H9 (cell line): ENCODE measurements around the gene LDHD. TPM values are rescaled to one million over a fixed set of nuclear protein-coding genes. Genes with fewer than 3 reads are reported as not detected.
A peak's percentile ranks its signal among the peaks of the same experiment; 100 is the strongest.
"Not testable (repeated sequence)": the region's sequence is repeated elsewhere in the genome, so short reads cannot be mapped to it uniquely, and the experiment has no call there.

Source experiments
- DNase-seq: peaks from one replicate; pipeline ENCODE4 v3.0.0-alpha.2; 2017
- H2AFZ ChIP-seq: one replicate; pipeline ENCODE4 v1.6.1; 2013; ENCODE audit warnings: mild to moderate bottlenecking, low read length, control low read depth, moderate library complexity
- H2AK5ac ChIP-seq: 2 replicates; pipeline ENCODE4 v1.6.1; 2013; ENCODE audit warnings: low read length, control low read depth, mixed read lengths; ENCODE audit not compliant: insufficient read length
- H2BK120ac ChIP-seq: one replicate; pipeline ENCODE4 v1.6.1; 2013; ENCODE audit warnings: low read depth, mild to moderate bottlenecking, low read length, control low read depth, inconsistent platforms; ENCODE audit not compliant: poor library complexity, severe bottlenecking
- H2BK12ac ChIP-seq: 2 replicates; pipeline ENCODE4 v1.6.1; 2013; ENCODE audit warnings: low read length, control low read depth, mixed read lengths, low read depth; ENCODE audit not compliant: insufficient read length
- H2BK15ac ChIP-seq: 2 replicates; pipeline ENCODE4 v1.6.1; 2013; ENCODE audit warnings: low read depth, low read length, control low read depth
- H2BK20ac ChIP-seq: one replicate; pipeline ENCODE4 v1.6.1; 2013; ENCODE audit warnings: low read depth, mild to moderate bottlenecking, low read length, control low read depth, inconsistent platforms; ENCODE audit not compliant: poor library complexity, severe bottlenecking
- H2BK5ac ChIP-seq: 2 replicates; pipeline ENCODE4 v1.6.1; 2013; ENCODE audit warnings: low read length, control low read depth, mixed read lengths; ENCODE audit not compliant: insufficient read length
- H3K14ac ChIP-seq: 2 replicates; pipeline ENCODE4 v1.6.1; 2013; ENCODE audit warnings: low read length, control low read depth; ENCODE audit not compliant: insufficient read depth
- H3K18ac ChIP-seq: 2 replicates; pipeline ENCODE4 v1.6.1; 2013; ENCODE audit warnings: low read depth, mild to moderate bottlenecking, mixed read lengths, low read length, control low read depth; ENCODE audit not compliant: insufficient read length
- H3K23ac ChIP-seq: 2 replicates; pipeline ENCODE4 v1.6.1; 2013; ENCODE audit warnings: low read length, control low read depth, mixed read lengths, low read depth; ENCODE audit not compliant: insufficient read length
- H3K23me2 ChIP-seq: 2 replicates; pipeline ENCODE4 v1.6.1; 2013; ENCODE audit warnings: low read depth, mild to moderate bottlenecking, mixed read lengths, low read length, control low read depth; ENCODE audit not compliant: insufficient read length, poor library complexity, severe bottlenecking
- H3K27ac ChIP-seq: 2 replicates; pipeline ENCODE4 v1.5.1; 2013; ENCODE audit warnings: low read length, control low read depth, mixed read lengths, low read depth; ENCODE audit not compliant: insufficient read length
- H3K27me3 ChIP-seq: 2 replicates; pipeline ENCODE4 v1.6.1; 2013; ENCODE audit warnings: low read length, control low read depth, inconsistent platforms; ENCODE audit not compliant: insufficient read depth
- H3K4ac ChIP-seq: 2 replicates; pipeline ENCODE4 v1.6.1; 2013; ENCODE audit warnings: low read depth, mild to moderate bottlenecking, control low read depth, inconsistent platforms, low read length, moderate library complexity
- H3K4me1 ChIP-seq: 2 replicates; pipeline ENCODE4 v1.6.1; 2013; ENCODE audit warnings: low read length, control low read depth, inconsistent platforms; ENCODE audit not compliant: insufficient read depth
- H3K4me2 ChIP-seq: 2 replicates; pipeline ENCODE4 v1.6.1; 2013; ENCODE audit warnings: low read length, control low read depth, mixed read lengths; ENCODE audit not compliant: insufficient read length, insufficient read depth
- H3K56ac ChIP-seq: 2 replicates; pipeline ENCODE4 v1.6.1; 2013; ENCODE audit warnings: low read depth, mild to moderate bottlenecking, mixed read lengths, low read length, control low read depth; ENCODE audit not compliant: insufficient read length
- H3K79me1 ChIP-seq: 2 replicates; pipeline ENCODE4 v1.6.1; 2013; ENCODE audit warnings: low read depth, mild to moderate bottlenecking, moderate library complexity, low read length, control low read depth, inconsistent platforms; ENCODE audit not compliant: insufficient read depth, poor library complexity, severe bottlenecking
- H3K79me2 ChIP-seq: 2 replicates; pipeline ENCODE4 v1.6.1; 2013; ENCODE audit warnings: low read length, control low read depth, inconsistent platforms; ENCODE audit not compliant: insufficient read depth
- H3K9ac ChIP-seq: 2 replicates; pipeline ENCODE4 v1.6.1; 2013; ENCODE audit warnings: low read length, control low read depth, mixed read lengths; ENCODE audit not compliant: insufficient read length; ENCODE audit errors: extremely low read depth
- H3K9me3 ChIP-seq: one replicate; pipeline ENCODE4 v1.6.1; 2013; ENCODE audit warnings: low read depth, low read length, inconsistent platforms; ENCODE audit not compliant: control insufficient read depth
- H3T11ph ChIP-seq: one replicate; pipeline ENCODE4 v1.6.1; 2013; ENCODE audit warnings: mild to moderate bottlenecking, low read length, control low read depth, inconsistent platforms
- H4K20me1 ChIP-seq: one replicate; pipeline ENCODE4 v1.6.1; 2013; ENCODE audit not compliant: control insufficient read depth, insufficient read length, insufficient read depth
- H4K5ac ChIP-seq: 2 replicates; pipeline ENCODE4 v1.6.1; 2013; ENCODE audit warnings: low read depth, mild to moderate bottlenecking, mixed read lengths, low read length, control low read depth; ENCODE audit not compliant: insufficient read length
- H4K8ac ChIP-seq: replicated peaks from 2 replicates; pipeline ENCODE4 v1.6.1; 2013; ENCODE audit warnings: low read length, control low read depth, mixed read lengths, low read depth; ENCODE audit not compliant: insufficient read length
- H4K91ac ChIP-seq: 2 replicates; pipeline ENCODE4 v1.6.1; 2013; ENCODE audit warnings: low read depth, mild to moderate bottlenecking, moderate library complexity, mixed read lengths, low read length, control low read depth; ENCODE audit not compliant: insufficient read length
- H3K27ac Mint-ChIP-seq, 3 experiments: 2 replicates in 2 of 3; 3 replicates in 1 of 3; pipeline ENCODE4 v1.8.0; 2020 to 2021; ENCODE audit warnings: mixed read lengths in 3 of 3, mild to moderate bottlenecking in 1 of 3, moderate library complexity in 1 of 3
- H3K27me3 Mint-ChIP-seq: 2 replicates; pipeline ENCODE4 v1.8.0; 2021; ENCODE audit warnings: low read depth, mild to moderate bottlenecking, moderate library complexity, mixed read lengths
- H3K36me3 Mint-ChIP-seq, 3 experiments: 2 replicates in 2 of 3; 3 replicates in 1 of 3; pipeline ENCODE4 v1.8.0; 2020 to 2021; ENCODE audit warnings: low read depth in 3 of 3, mixed read lengths in 3 of 3; ENCODE audit not compliant: insufficient read depth in 1 of 3
- H3K4me1 Mint-ChIP-seq, 2 experiments: 2 replicates each; pipeline ENCODE4 v1.8.0; 2020; ENCODE audit warnings: mixed read lengths in 2 of 2
- H3K4me3 Mint-ChIP-seq, 2 experiments: 2 replicates in 1 of 2; 3 replicates in 1 of 2; pipeline ENCODE4 v1.8.0; 2020 to 2021; ENCODE audit warnings: mild to moderate bottlenecking in 2 of 2, mixed read lengths in 2 of 2, moderate library complexity in 1 of 2
- H3K9me3 Mint-ChIP-seq, 2 experiments: 2 replicates in 1 of 2; 3 replicates in 1 of 2; pipeline ENCODE4 v1.8.0; 2020; ENCODE audit warnings: mild to moderate bottlenecking in 2 of 2, mixed read lengths in 2 of 2, moderate library complexity in 1 of 2
- CTCF ChIP-seq: fragments of 200-600 bp; sonication (generic); conservative IDR thresholded peaks from 3 replicates; pipeline ENCODE4 v1.8.0; 2021; ENCODE audit warnings: antibody characterized with exemption, mild to moderate bottlenecking
- WGBS: extraction: QIAGEN DNeasy Blood & Tissue Kit; methylation state at CpG from one replicate; pipeline ENCODE4 v1.1.7; 2013; ENCODE audit warnings: missing lambda C conversion rate, low lambda C conversion rate, mixed read lengths; ENCODE audit not compliant: insufficient read length; ENCODE audit errors: extremely low coverage; 5-methylcytosine and 5-hydroxymethylcytosine counted together
- total RNA-seq: library from RNA; stranded (reverse); gene quantifications from 2 replicates; pipeline ENCODE4 v1.2.1, GENCODE V29; 2021

The LDHD gene
- total RNA-seq, 1 experiment from 2014 or later, result 14.7 TPM

- Histone ChIP-seq H4K8ac (no peak overlapping the region), H3K56ac (no peak overlapping the region), H3K23ac (no peak overlapping the region), H3K18ac (no peak overlapping the region), H3K27ac (no peak overlapping the region), H3K14ac (no peak overlapping the region; the same call in 1 of the 2 replicates), H4K20me1 (no peaks in the 10 kb centered on the region), H3K4me1 (peaks cover 4% of the 10 kb centered on the region; the same call in 1 of the 2 replicates), H2AFZ (no peak overlapping the region), H3K23me2 (no peaks in the 10 kb centered on the region), H2BK5ac (no peak overlapping the region), H4K91ac (no peak overlapping the region), H2BK20ac (no peak overlapping the region), H3T11ph (no peak overlapping the region), H3K9ac (no peak overlapping the region), H3K79me1 (no peaks in the 10 kb centered on the region), H3K27me3 (no peaks in the 10 kb centered on the region), H3K9me3 (no peaks in the 10 kb centered on the region), H4K5ac (no peak overlapping the region), H2AK5ac (no peak overlapping the region), H3K79me2 (no peaks in the 10 kb centered on the region), H2BK12ac (no peak overlapping the region), H2BK120ac (no peak overlapping the region), H3K4ac (no peak overlapping the region), H3K4me2 (no peak overlapping the region), H2BK15ac (no peak overlapping the region)
- Mint-ChIP-seq H3K27ac (peak overlapping the region; percentile 59 to 80 (median 68); a peak in 5 of 7 replicates), H3K27me3 (no peaks in the 10 kb centered on the region), H3K36me3 (peaks cover 2 to 17% (median 7%) of the 10 kb centered on the region in 3 experiments; a peak in 5 of 7 replicates), H3K4me3 (no peak overlapping the region), H3K9me3 (no peaks in the 10 kb centered on the region), H3K4me1 (peaks cover 40 to 62% of the 10 kb centered on the region in 2 experiments)
- DNase-seq, result no peak
- TF ChIP-seq CTCF, result no peak
- WGBS, result no CpG with 5 or more reads among the region's 7 CpGs
Observed at GRCh38 chr16:75092777-75093176, 23.8 kb downstream of the LDHD start.

GRCh38 chr16:75091619-75092018 lies 25.0 kb downstream of the LDHD start:
- H3K27ac ChIP-seq, H2AFZ ChIP-seq, H3K27me3 ChIP-seq, H2BK15ac ChIP-seq, H3K4me1 ChIP-seq, H2AK5ac ChIP-seq, H3K79me1 ChIP-seq, H3K23me2 ChIP-seq, H3K79me2 ChIP-seq, H3K14ac ChIP-seq, H3K23ac ChIP-seq, H3K4me3 Mint-ChIP-seq, H4K5ac ChIP-seq, H3K18ac ChIP-seq, H3T11ph ChIP-seq, H2BK5ac ChIP-seq, H2BK12ac ChIP-seq, H3K27me3 Mint-ChIP-seq, H3K4ac ChIP-seq, DNase-seq, H4K20me1 ChIP-seq, H3K56ac ChIP-seq, H2BK20ac ChIP-seq, H2BK120ac ChIP-seq, H3K27ac Mint-ChIP-seq, H3K4me2 ChIP-seq, H3K9me3 ChIP-seq, H4K8ac ChIP-seq, H3K9me3 Mint-ChIP-seq, H3K9ac ChIP-seq, H4K91ac ChIP-seq: not testable (repeated sequence)
- Mint-ChIP-seq H3K36me3 (peaks cover 2 to 17% (median 7%) of the 10 kb centered on the region in 3 experiments; a peak in 5 of 7 replicates), H3K4me1 (peaks cover 44 to 64% of the 10 kb centered on the region in 2 experiments)
- no CpG with 5 or more reads among the region's 3 CpGs for WGBS
